Measurements from ENCODE around the gene PCCA.

Gene PCCA

DNA sequence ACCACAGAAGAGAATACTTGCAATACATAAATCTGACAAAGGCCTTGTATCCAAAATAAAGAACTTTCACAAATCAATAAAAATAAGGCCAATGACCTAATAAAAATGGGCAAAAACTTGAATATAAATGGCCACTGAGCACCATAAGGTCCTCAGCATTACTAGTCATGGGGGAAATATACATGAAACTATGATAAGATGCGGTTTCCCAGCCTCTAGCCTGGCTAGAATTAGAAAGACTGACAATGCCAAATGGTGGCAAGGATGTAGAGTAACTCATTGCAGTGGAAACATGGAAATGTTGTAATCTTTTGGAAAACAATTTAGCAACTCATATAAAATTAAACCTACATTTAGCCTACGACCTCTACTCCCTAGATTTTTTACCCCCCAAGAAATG is 272.6 kb downstream of the PCCA start:
- TF ChIP-seq, protein P1, sequence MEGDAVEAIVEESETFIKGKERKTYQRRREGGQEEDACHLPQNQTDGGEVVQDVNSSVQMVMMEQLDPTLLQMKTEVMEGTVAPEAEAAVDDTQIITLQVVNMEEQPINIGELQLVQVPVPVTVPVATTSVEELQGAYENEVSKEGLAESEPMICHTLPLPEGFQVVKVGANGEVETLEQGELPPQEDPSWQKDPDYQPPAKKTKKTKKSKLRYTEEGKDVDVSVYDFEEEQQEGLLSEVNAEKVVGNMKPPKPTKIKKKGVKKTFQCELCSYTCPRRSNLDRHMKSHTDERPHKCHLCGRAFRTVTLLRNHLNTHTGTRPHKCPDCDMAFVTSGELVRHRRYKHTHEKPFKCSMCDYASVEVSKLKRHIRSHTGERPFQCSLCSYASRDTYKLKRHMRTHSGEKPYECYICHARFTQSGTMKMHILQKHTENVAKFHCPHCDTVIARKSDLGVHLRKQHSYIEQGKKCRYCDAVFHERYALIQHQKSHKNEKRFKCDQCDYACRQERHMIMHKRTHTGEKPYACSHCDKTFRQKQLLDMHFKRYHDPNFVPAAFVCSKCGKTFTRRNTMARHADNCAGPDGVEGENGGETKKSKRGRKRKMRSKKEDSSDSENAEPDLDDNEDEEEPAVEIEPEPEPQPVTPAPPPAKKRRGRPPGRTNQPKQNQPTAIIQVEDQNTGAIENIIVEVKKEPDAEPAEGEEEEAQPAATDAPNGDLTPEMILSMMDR (conservative IDR thresholded peaks at IDR 0.05; ENCODE audit: low read depth, low read length), result no peak
- no peak for DNase-seq (ENCODE audit: low read depth)
- no peak overlapping the region for H3K4me3 ChIP-seq (ENCODE audit: low read depth, low read length)

DNA sequence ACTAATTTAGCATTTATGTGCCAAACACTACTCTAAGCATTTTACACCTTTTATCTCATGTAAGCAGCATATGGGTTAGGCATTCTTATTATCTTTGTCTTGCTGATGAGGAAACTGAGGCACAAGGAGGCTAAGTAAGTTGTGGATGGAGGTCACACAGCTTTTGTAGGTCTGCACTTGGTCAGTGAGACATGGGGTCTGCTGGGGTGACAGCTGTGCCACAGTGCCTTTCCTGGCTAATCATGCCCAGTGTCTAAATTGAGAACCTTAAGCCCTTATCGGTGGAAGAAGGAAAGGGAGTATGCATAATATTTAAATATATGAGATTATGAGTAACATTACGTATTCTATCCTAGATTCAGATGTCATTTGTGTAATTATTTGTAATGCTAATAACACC is 273.5 kb downstream of the PCCA start:
- no peak for DNase-seq (ENCODE audit: low read depth)
- TF ChIP-seq, protein P1 (conservative IDR thresholded peaks at IDR 0.05; ENCODE audit: low read depth, low read length), result no peak
- H3K4me3 ChIP-seq (ENCODE audit: low read depth, low read length), result no peak overlapping the region

DNA sequence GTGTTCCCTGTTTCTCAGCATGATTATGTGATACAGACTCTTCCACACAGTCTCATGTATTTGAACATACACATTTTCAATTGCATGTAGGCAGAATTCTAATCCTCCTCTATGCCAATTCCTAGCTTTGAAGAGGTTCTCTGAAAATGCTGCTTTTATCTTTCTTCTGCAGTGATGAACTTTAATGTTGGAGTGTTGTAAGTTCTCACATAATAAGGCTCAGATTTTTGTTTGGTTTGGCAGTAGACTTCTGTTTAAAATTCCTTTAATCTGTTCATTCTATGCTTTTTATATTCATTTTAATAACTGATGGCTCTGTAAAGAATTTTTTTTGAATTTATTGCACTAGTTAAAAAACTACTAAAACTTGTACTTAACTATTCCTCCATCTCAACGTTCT is 273.9 kb downstream of the PCCA start:
- no peak overlapping the region for H3K4me3 ChIP-seq (ENCODE audit: low read depth, low read length)
- TF ChIP-seq, protein P1 (conservative IDR thresholded peaks at IDR 0.05; ENCODE audit: low read depth, low read length), result no peak
- DNase-seq (ENCODE audit: low read depth), result no peak

DNA sequence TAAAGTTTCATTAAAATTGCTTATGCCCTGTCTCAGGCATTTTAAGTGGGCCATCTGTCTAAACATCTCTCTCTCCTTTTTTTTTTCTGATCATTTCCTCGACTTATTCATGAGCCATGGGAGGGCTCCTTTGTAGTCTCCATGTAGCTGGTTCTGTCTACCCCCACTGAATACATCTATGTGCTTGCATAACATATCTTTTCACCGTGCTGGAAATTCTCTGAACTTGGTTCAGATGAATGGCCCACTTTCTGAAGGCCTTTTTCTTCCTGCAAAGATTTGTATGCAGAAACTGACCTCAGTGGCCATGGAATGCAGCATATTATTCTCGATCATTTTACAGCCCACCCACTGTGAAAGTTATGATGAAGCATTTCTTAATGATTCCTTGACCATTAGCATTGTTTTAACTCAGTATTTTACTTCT is 274.4 kb downstream of the PCCA start:
- peak; percentile 94 for DNase-seq (ENCODE audit: low read depth)
- TF ChIP-seq, protein P1 (conservative IDR thresholded peaks at IDR 0.05; ENCODE audit: low read depth, low read length), result no peak
- no peak overlapping the region for H3K4me3 ChIP-seq (ENCODE audit: low read depth, low read length)

DNA sequence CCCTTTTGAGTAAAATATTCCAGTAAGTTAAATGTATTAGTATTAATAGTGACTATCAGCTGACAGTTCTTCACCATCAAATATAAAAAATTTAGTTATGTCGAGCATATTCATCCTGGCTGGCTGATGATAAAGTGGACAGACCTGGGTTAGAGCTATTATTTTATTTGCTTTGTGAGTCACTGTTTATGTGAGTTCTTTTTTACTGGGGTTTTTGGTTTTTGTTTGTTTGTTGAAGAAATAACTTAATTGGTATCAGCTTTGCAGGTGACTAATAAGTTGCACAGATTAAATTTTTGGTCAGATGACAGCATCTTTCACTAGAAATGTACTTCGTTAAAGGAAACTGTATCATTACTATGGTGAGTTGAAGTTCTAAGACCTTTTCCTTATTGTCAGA is 275.0 kb downstream of the PCCA start:
- TF ChIP-seq, protein P1 (conservative IDR thresholded peaks at IDR 0.05; ENCODE audit: low read depth, low read length), result no peak
- peak; percentile 35 for DNase-seq (ENCODE audit: low read depth)
- H3K4me3 ChIP-seq (ENCODE audit: low read depth, low read length), result no peak overlapping the region

DNA sequence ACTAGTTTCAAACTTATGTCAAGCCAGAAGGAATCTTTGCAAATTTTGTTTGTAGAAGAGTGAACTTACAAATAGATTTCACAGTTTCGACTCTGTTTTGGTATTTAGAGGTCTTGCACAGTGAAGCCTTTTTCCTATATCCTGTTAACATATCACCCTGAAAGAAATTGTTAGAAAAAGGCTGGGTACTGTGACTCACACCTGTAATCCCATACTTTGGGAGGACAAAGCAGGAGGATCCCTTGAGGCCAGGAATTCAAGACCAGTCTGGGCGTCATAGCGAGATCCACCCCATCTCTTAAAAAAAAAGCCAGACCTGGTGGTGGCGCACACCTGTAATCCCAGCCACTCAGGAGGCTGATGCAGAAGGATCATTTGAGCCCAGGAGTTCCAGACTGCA is 275.7 kb downstream of the PCCA start:
- no peak overlapping the region for H3K4me3 ChIP-seq (ENCODE audit: low read depth, low read length)
- TF ChIP-seq, protein P1 (conservative IDR thresholded peaks at IDR 0.05; ENCODE audit: low read depth, low read length), result no peak
- DNase-seq (ENCODE audit: low read depth), result no peak

DNA sequence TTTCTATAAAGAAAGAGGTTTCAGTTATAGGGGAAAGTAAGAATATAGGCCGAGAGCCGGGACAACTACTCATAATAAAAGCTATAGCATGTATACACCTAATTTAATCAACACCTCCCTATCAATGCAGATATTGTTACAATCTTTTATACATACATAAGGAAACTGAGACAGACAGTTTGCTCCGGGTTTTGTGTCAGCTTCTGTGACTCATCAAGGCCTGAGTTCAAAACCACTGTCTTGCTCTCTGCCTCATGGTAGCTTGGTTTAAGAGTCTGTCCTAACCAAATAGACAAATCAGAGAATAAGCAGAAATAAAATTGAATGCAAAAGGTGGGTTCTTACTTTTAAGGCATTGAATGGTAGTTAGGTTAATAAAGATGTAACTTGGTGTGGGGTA is 276.8 kb downstream of the PCCA start:
- H3K4me3 ChIP-seq (ENCODE audit: low read depth, low read length), result no peak overlapping the region
- DNase-seq (ENCODE audit: low read depth), result no peak
- TF ChIP-seq, protein P1 (conservative IDR thresholded peaks at IDR 0.05; ENCODE audit: low read depth, low read length), result no peak
